Trophoblast cell (in vitro differentiated cells and primary cell): Measurements from ENCODE around the gene PCDHA8.
"Not testable (repeated sequence)": the region's sequence is repeated elsewhere in the genome, so short reads cannot be mapped to it uniquely, and the experiment has no call there.

ENCODE experiments used
- DNase-seq, 2 donors: peaks; one replicate each; pipeline ENCODE4 v3.0.0-alpha.2; 2016
- H2AFZ ChIP-seq: 2 replicates; pipeline ENCODE4 v1.6.1; 2013; ENCODE audit warnings: low read length, moderate library complexity, mild to moderate bottlenecking; ENCODE audit not compliant: insufficient read depth, poor library complexity
- H2AK5ac ChIP-seq: 2 replicates; pipeline ENCODE4 v1.6.1; 2013; ENCODE audit warnings: mild to moderate bottlenecking, low read length
- H2BK120ac ChIP-seq: 2 replicates; pipeline ENCODE4 v1.6.1; 2013; ENCODE audit warnings: low read length, mild to moderate bottlenecking, moderate library complexity; ENCODE audit not compliant: insufficient read depth, poor library complexity
- H2BK12ac ChIP-seq: 2 replicates; pipeline ENCODE4 v1.6.1; 2013; ENCODE audit warnings: mild to moderate bottlenecking, low read length, moderate library complexity
- H2BK5ac ChIP-seq: 2 replicates; pipeline ENCODE4 v1.6.1; 2013; ENCODE audit warnings: low read length, low read depth, moderate library complexity, mild to moderate bottlenecking; ENCODE audit not compliant: poor library complexity
- H3K14ac ChIP-seq: 2 replicates; pipeline ENCODE4 v1.6.1; 2013; ENCODE audit warnings: mild to moderate bottlenecking, low read length
- H3K18ac ChIP-seq: 2 replicates; pipeline ENCODE4 v1.6.1; 2013; ENCODE audit warnings: mild to moderate bottlenecking, low read length
- H3K23ac ChIP-seq: 2 replicates; pipeline ENCODE4 v1.6.1; 2013; ENCODE audit warnings: low read length
- H3K27ac ChIP-seq: 2 replicates; pipeline ENCODE4 v1.5.1; 2013; ENCODE audit warnings: low read depth, mild to moderate bottlenecking, inconsistent platforms, low read length, moderate library complexity
- H3K27me3 ChIP-seq: 2 replicates; pipeline ENCODE4 v1.6.1; 2013; ENCODE audit warnings: inconsistent platforms, mild to moderate bottlenecking, low read length, moderate library complexity; ENCODE audit not compliant: insufficient read depth
- H3K36me3 ChIP-seq, 2 experiments: 1 replicate in 1 of 2; 2 replicates in 1 of 2; pipeline ENCODE4 v1.6.1; 2013; ENCODE audit warnings: low read length in 2 of 2, mild to moderate bottlenecking in 2 of 2, moderate library complexity in 1 of 2; ENCODE audit not compliant: insufficient read depth in 2 of 2, control insufficient read depth in 1 of 2
- H3K4ac ChIP-seq: 2 replicates; pipeline ENCODE4 v1.6.1; 2013; ENCODE audit warnings: low read depth, mild to moderate bottlenecking, low read length, moderate library complexity
- H3K4me1 ChIP-seq, 2 experiments: 1 replicate in 1 of 2; 2 replicates in 1 of 2; pipeline ENCODE4 v1.6.1; 2013; ENCODE audit warnings: low read length in 2 of 2, mild to moderate bottlenecking in 2 of 2, moderate library complexity in 1 of 2; ENCODE audit not compliant: insufficient read depth in 2 of 2, control insufficient read depth in 1 of 2
- H3K4me2 ChIP-seq: 2 replicates; pipeline ENCODE4 v1.6.1; 2013; ENCODE audit warnings: inconsistent platforms, mild to moderate bottlenecking, low read length, moderate library complexity
- H3K4me3 ChIP-seq: 2 replicates; pipeline ENCODE4 v1.5.1; 2013; ENCODE audit warnings: mild to moderate bottlenecking, low read depth, low read length, inconsistent platforms
- H3K79me1 ChIP-seq: one replicate; pipeline ENCODE4 v1.6.1; 2013; ENCODE audit warnings: low read length
- H3K79me2 ChIP-seq: 2 replicates; pipeline ENCODE4 v1.6.1; 2013; ENCODE audit warnings: low read length, mild to moderate bottlenecking; ENCODE audit not compliant: control insufficient read depth, insufficient read depth, poor library complexity
- H3K9ac ChIP-seq: 2 replicates; pipeline ENCODE4 v1.6.1; 2013; ENCODE audit warnings: mild to moderate bottlenecking, low read length
- H3K9me3 ChIP-seq: 2 replicates; pipeline ENCODE4 v1.6.1; 2013; ENCODE audit warnings: low read depth, mild to moderate bottlenecking, control low read depth, inconsistent platforms, low read length; ENCODE audit not compliant: insufficient read depth
- H4K12ac ChIP-seq: 2 replicates; pipeline ENCODE4 v1.6.1; 2013; ENCODE audit warnings: low read depth, mild to moderate bottlenecking, low read length, moderate library complexity
- H4K8ac ChIP-seq: 2 replicates; pipeline ENCODE4 v1.6.1; 2013; ENCODE audit warnings: low read depth, mild to moderate bottlenecking, low read length, moderate library complexity
- H4K91ac ChIP-seq: one replicate; pipeline ENCODE4 v1.6.1; 2013; ENCODE audit warnings: low read depth, mild to moderate bottlenecking, low read length, moderate library complexity
- WGBS: extraction: QIAGEN DNeasy Blood & Tissue Kit; methylation state at CpG from one replicate; pipeline ENCODE4 v1.1.7; 2013; ENCODE audit warnings: missing lambda C conversion rate; ENCODE audit not compliant: insufficient read length, insufficient coverage; ENCODE audit errors: extremely low coverage; 5-methylcytosine and 5-hydroxymethylcytosine counted together

PCDHA8 gene

GRCh38 chr5:140821375-140822280 lies 19.4 kb upstream of the PCDHA8 start, which contains the start of gene PCDHA5:
TSS of gene PCDHA5 (plus strand) at chr5:140821613.
- Histone ChIP-seq H3K79me2 (no peaks in the 10 kb centered on the region), H3K27ac (no peak within 1 kb of the TSS), H4K8ac (no peak within 1 kb of the TSS), H3K79me1 (no peaks in the 10 kb centered on the region), H4K12ac (no peak within 1 kb of the TSS), H3K4me2 (no peak within 1 kb of the TSS), H2AK5ac (no peak within 1 kb of the TSS), H3K4ac (no peak within 1 kb of the TSS), H3K23ac (no peak within 1 kb of the TSS), H2BK5ac (no peak within 1 kb of the TSS), H3K4me3 (no peak within 1 kb of the TSS), H4K91ac (no peak within 1 kb of the TSS), H2BK12ac (no peak within 1 kb of the TSS), H3K36me3 (peaks cover 7 to 8% of the 10 kb centered on the region in 2 experiments), H3K9ac (no peak within 1 kb of the TSS), H2BK120ac (no peak within 1 kb of the TSS), H3K14ac (no peak within 1 kb of the TSS), H2AFZ (no peak within 1 kb of the TSS), H3K27me3 (no peaks in the 10 kb centered on the region), H3K4me1 (no peaks in the 10 kb centered on the region), H3K18ac (no peak within 1 kb of the TSS), H3K9me3 (peaks cover 3% of the 10 kb centered on the region)
- WGBS = 100% methylated on average over 1 of the region's 39 CpGs
- peak in 1 of 2 donors; percentile 12 for DNase-seq

- Histone ChIP-seq H3K9me3 (peaks cover 3% of the 10 kb centered on the region), H3K27ac (no peak overlapping the region), H3K4ac (no peak overlapping the region), H3K9ac (no peak overlapping the region), H3K4me2 (no peak overlapping the region), H3K36me3 (peaks cover 7 to 8% of the 10 kb centered on the region in 2 experiments), H2BK12ac (no peak overlapping the region), H3K4me3 (no peak overlapping the region), H2BK120ac (no peak overlapping the region), H3K18ac (no peak overlapping the region), H3K4me1 (no peaks in the 10 kb centered on the region), H3K14ac (no peak overlapping the region), H4K91ac (no peak overlapping the region), H3K79me1 (no peaks in the 10 kb centered on the region), H2AFZ (no peak overlapping the region), H3K79me2 (no peaks in the 10 kb centered on the region), H3K27me3 (no peaks in the 10 kb centered on the region), H2BK5ac (no peak overlapping the region), H2AK5ac (no peak overlapping the region), H4K12ac (no peak overlapping the region), H4K8ac (no peak overlapping the region), H3K23ac (no peak overlapping the region)
- DNase-seq = no peak
- no CpG with 5 or more reads among the region's 6 CpGs for WGBS
These were observed 18.7 kb upstream of the PCDHA8 start for GRCh38 chr5:140822281-140822629.

GRCh38 chr5:140822969-140823368 lies 18.0 kb upstream of the PCDHA8 start:
- not testable (repeated sequence) for H4K91ac ChIP-seq, H2BK12ac ChIP-seq, H3K14ac ChIP-seq, H3K79me2 ChIP-seq, H3K36me3 ChIP-seq, H3K18ac ChIP-seq, H2AFZ ChIP-seq, H3K27me3 ChIP-seq, H3K4me3 ChIP-seq, H3K23ac ChIP-seq, H4K12ac ChIP-seq, H2BK5ac ChIP-seq, H3K79me1 ChIP-seq, H3K9ac ChIP-seq, H2AK5ac ChIP-seq, H3K4ac ChIP-seq, H3K27ac ChIP-seq, H2BK120ac ChIP-seq, H4K8ac ChIP-seq, DNase-seq, H3K4me2 ChIP-seq, H3K9me3 ChIP-seq, H3K4me1 ChIP-seq
- no CpG with 5 or more reads among the region's 48 CpGs for WGBS

GRCh38 chr5:140823475-140823874 lies 17.5 kb upstream of the PCDHA8 start:
- Histone ChIP-seq H4K8ac (no peak overlapping the region), H2BK120ac (no peak overlapping the region), H3K23ac (no peak overlapping the region), H3K79me2 (no peaks in the 10 kb centered on the region), H3K4me1 (no peaks in the 10 kb centered on the region), H3K4ac (no peak overlapping the region), H3K27ac (no peak overlapping the region), H3K4me2 (no peak overlapping the region), H3K27me3 (no peaks in the 10 kb centered on the region), H3K9ac (no peak overlapping the region), H3K14ac (no peak overlapping the region), H2BK5ac (no peak overlapping the region), H3K18ac (no peak overlapping the region), H3K36me3 (peaks cover 7 to 8% of the 10 kb centered on the region in 2 experiments), H4K12ac (no peak overlapping the region), H2BK12ac (no peak overlapping the region), H3K9me3 (peaks cover 3% of the 10 kb centered on the region), H4K91ac (no peak overlapping the region), H2AK5ac (no peak overlapping the region), H2AFZ (no peak overlapping the region), H3K4me3 (no peak overlapping the region), H3K79me1 (no peaks in the 10 kb centered on the region)
- WGBS = no CpG with 5 or more reads among the region's 38 CpGs
- no peak for DNase-seq
